ENCODE data around the gene RYR1. TPM values are rescaled to one million over a fixed set of nuclear protein-coding genes. Genes with fewer than 3 reads are reported as not detected.

Gene RYR1
- 4.4 to 5.9 TPM (median 5.6 TPM) in 5 replicates for total RNA-seq (2022; extraction: Qiagen RNA extraction; ENCODE audit: low read depth)

GRCh38 chr19:38433268-38433733, at the start of gene RYR1:
Gene RYR1 (plus strand): TSS chr19:38433691. CDS start chr19:38433830, 139 bp downstream.

GRCh38 chr19:38387550-38388348, 45.7 kb upstream of the RYR1 start, which contains the start of gene GGN:
Gene GGN (minus strand): TSS chr19:38388034. CDS start chr19:38387261, 773 bp downstream.

DNA sequence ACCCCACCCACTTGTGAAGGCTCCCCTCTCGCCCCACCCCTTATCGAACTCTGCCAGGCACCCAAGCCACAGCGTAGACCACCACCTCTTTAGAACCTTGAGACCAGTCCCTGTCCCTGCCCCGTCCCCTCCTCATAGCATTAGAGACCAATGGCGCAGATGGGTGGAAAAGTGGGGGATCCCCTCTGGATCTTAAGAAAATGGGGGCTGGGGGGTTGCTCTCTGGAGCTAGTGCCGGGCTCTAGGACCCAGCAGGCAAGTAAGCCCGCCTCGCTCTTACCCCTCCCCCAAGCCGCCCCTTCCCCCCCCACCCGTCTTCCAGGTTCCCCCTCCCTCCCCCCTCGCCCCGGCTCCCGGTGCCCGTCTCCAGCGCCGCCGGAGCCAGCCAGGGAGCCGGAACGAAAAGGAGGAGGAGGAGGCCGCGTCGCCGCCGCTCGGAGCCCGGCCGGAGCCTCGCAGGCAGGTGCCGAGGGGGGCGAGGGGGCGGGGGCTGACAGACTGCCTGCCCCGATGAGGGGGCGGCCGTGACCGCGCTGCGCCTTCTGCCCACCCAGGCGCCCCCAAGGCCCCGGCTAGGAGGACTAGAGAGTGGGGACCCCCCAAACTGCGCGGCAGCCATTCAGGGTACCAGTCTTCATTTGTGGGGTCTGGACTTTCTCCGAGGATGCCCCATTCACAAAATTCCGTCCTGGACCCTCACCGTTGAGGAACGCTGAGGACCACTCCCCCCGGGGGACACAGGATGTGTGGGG, 45.0 kb upstream of the RYR1 start, which contains the start of gene SPRED3:
Gene SPRED3, plus strand, starts transcription at position 349 of the 752 bp plus-strand sequence. CDS start 1,606 bp downstream, outside the sequence.

GRCh38 chr19:38402967-38403674, 30.4 kb upstream of the RYR1 start, which contains the start of gene FAM98C:
Gene FAM98C (plus strand): TSS chr19:38403093. CDS start chr19:38403154, 61 bp downstream.

GRCh38 chr19:38425810-38426466, 7.6 kb upstream of the RYR1 start, which contains the start of gene RASGRP4:
Gene RASGRP4 (minus strand): TSS chr19:38426219. CDS start chr19:38426091, 128 bp downstream.

GRCh38 chr19:38617764-38618589, 184.5 kb downstream of the RYR1 start, which contains the start of gene MAP4K1:
Gene MAP4K1 (minus strand): TSS chr19:38617953. CDS start chr19:38617895, 58 bp downstream.

GRCh38 chr19:38618590-38619360, 185.3 kb downstream of the RYR1 start, which contains the start of gene EIF3K:
Gene EIF3K (plus strand): TSS chr19:38619188. CDS start chr19:38619269, 81 bp downstream.

Other genes starting within 250 kb of the RYR1 start
- 3.7 to 4.9 TPM (median 4.7 TPM) in 5 replicates for gene DPF1, start 209.5 kb upstream of the RYR1 start, total RNA-seq (2022; extraction: Qiagen RNA extraction; ENCODE audit: low read depth)
- 81.3 to 143 TPM (median 127 TPM) in 5 replicates for gene PPP1R14A, start 177.3 kb upstream of the RYR1 start, total RNA-seq (2022; extraction: Qiagen RNA extraction; ENCODE audit: low read depth)
- gene SPINT2, start 169.1 kb upstream of the RYR1 start, total RNA-seq (2022; extraction: Qiagen RNA extraction; ENCODE audit: low read depth) = 280 to 396 TPM (median 353 TPM) in 5 replicates
- 635 to 743 TPM (median 686 TPM) in 5 replicates for gene C19orf33, start 129.4 kb upstream of the RYR1 start, total RNA-seq (2022; extraction: Qiagen RNA extraction; ENCODE audit: low read depth)
- gene YIF1B, start 117.7 kb upstream of the RYR1 start, total RNA-seq (2022; extraction: Qiagen RNA extraction; ENCODE audit: low read depth) = 98.3 to 132 TPM (median 119 TPM) in 5 replicates
- gene KCNK6, start 113.8 kb upstream of the RYR1 start, total RNA-seq (2022; extraction: Qiagen RNA extraction; ENCODE audit: low read depth) = 5.2 to 6.1 TPM (median 6.1 TPM) in 5 replicates
- gene CATSPERG, start 97.9 kb upstream of the RYR1 start, total RNA-seq (2022; extraction: Qiagen RNA extraction; ENCODE audit: low read depth) = 1.1 to 1.8 TPM (median 1.5 TPM) in 5 replicates
- gene PSMD8, start 59.1 kb upstream of the RYR1 start, total RNA-seq (2022; extraction: Qiagen RNA extraction; ENCODE audit: low read depth) = 462 to 508 TPM (median 476 TPM) in 5 replicates
- gene GGN, start 45.7 kb upstream of the RYR1 start, total RNA-seq (2022; extraction: Qiagen RNA extraction; ENCODE audit: low read depth) = 0.16 to 0.47 TPM (median 0.26 TPM) in 5 replicates
- gene SPRED3, start 45.0 kb upstream of the RYR1 start, total RNA-seq (2022; extraction: Qiagen RNA extraction; ENCODE audit: low read depth) = 1.8 to 3.3 TPM (median 2.8 TPM) in 5 replicates
- 17.8 to 27.6 TPM (median 26.3 TPM) in 5 replicates for gene FAM98C, start 30.6 kb upstream of the RYR1 start, total RNA-seq (2022; extraction: Qiagen RNA extraction; ENCODE audit: low read depth)
- gene RASGRP4, start 7.5 kb upstream of the RYR1 start, total RNA-seq (2022; extraction: Qiagen RNA extraction; ENCODE audit: low read depth) = 0.07 TPM in 2 of 5 replicates, not detected in the others
- gene MAP4K1, start 184.3 kb downstream of the RYR1 start, total RNA-seq (2022; extraction: Qiagen RNA extraction; ENCODE audit: low read depth) = 0.53 to 1.2 TPM (median 0.73 TPM) in 5 replicates
- gene EIF3K, start 185.5 kb downstream of the RYR1 start, total RNA-seq (2022; extraction: Qiagen RNA extraction; ENCODE audit: low read depth) = 645 to 956 TPM (median 719 TPM) in 5 replicates
- 1,072 to 1,383 TPM (median 1,305 TPM) in 5 replicates for gene ACTN4, start 214.0 kb downstream of the RYR1 start, total RNA-seq (2022; extraction: Qiagen RNA extraction; ENCODE audit: low read depth)

Measured in A549 treated with DMSO at 1 μM for 4 hours (cell line).